Caco-2 (cell line): Measurements from ENCODE around the gene ULK3. TPM values are rescaled to one million over a fixed set of nuclear protein-coding genes. Genes with fewer than 3 reads are reported as not detected.

ENCODE experiments used
- BruUV-seq: library from RNA; stranded (reverse); fragments of 400-500 nt; replicated peaks from 2 replicates; lab custom pipeline; 2021; lab: Mats Ljungman, UMichigan
- CTCF ChIA-PET: fragments of 300-600 bp; sonication (Branson Sonifier 250); formaldehyde crosslinking; loops from one replicate; lab custom pipeline; 2022; ENCODE audit warnings: antibody characterized with exemption; lab: Charles Lee
- POLR2A ChIA-PET: fragments of 300-600 bp; sonication (Branson Sonifier 250); formaldehyde crosslinking; loops from one replicate; lab custom pipeline; 2022; ENCODE audit warnings: antibody characterized with exemption; lab: Charles Lee
- DNase-seq, 2 experiments: peaks; one replicate each; pipeline versions ENCODE4 v3.0.0 to v3.0.0-alpha.2; 2020 to 2022
- H3K27me3 ChIP-seq: replicated peaks from 2 replicates; pipeline ENCODE4 v1.6.0; 2011; ENCODE audit warnings: low read length; ENCODE audit not compliant: control insufficient read depth, insufficient read depth
- H3K36me3 ChIP-seq: 2 replicates; pipeline ENCODE4 v1.5.1; 2011; ENCODE audit warnings: low read length; ENCODE audit not compliant: control insufficient read depth, insufficient read depth
- H3K4me1 ChIP-seq: fragments of 250-450 bp; sonication (Bioruptor Pico); 2 replicates; pipeline ENCODE4 v1.5.1; 2020; ENCODE audit warnings: mild to moderate bottlenecking
- H3K4me3 ChIP-seq: 2 replicates; pipeline ENCODE4 v1.5.1; 2011; ENCODE audit warnings: low read depth, mild to moderate bottlenecking, control low read depth, low read length
- H3K9me3 ChIP-seq: fragments of 250-450 bp; sonication (Bioruptor Pico); 2 replicates; pipeline ENCODE4 v1.5.1; 2020; ENCODE audit warnings: mild to moderate bottlenecking, moderate library complexity
- H3K27ac Mint-ChIP-seq: one replicate; pipeline ENCODE4 v1.8.0; 2022; ENCODE audit warnings: mixed read lengths; ENCODE audit not compliant: unreplicated experiment
- H3K27me3 Mint-ChIP-seq: one replicate; pipeline ENCODE4 v1.8.0; 2022; ENCODE audit warnings: mixed read lengths; ENCODE audit not compliant: insufficient read depth, unreplicated experiment
- H3K36me3 Mint-ChIP-seq: one replicate; pipeline ENCODE4 v1.8.0; 2022; ENCODE audit warnings: mild to moderate bottlenecking, mixed read lengths; ENCODE audit not compliant: insufficient read depth, unreplicated experiment
- H3K4me1 Mint-ChIP-seq: one replicate; pipeline ENCODE4 v1.8.0; 2022; ENCODE audit warnings: low read depth, mixed read lengths; ENCODE audit not compliant: unreplicated experiment
- H3K4me3 Mint-ChIP-seq: one replicate; pipeline ENCODE4 v1.8.0; 2022; ENCODE audit warnings: mild to moderate bottlenecking, moderate library complexity, mixed read lengths; ENCODE audit not compliant: unreplicated experiment
- H3K9me3 Mint-ChIP-seq: one replicate; pipeline ENCODE4 v1.8.0; 2022; ENCODE audit warnings: mixed read lengths; ENCODE audit not compliant: unreplicated experiment
- CTCF ChIP-seq, 2 experiments: fragments of 200-600 bp in 1 of 2; IDR thresholded peaks; 1 replicate in 1 of 2; 2 replicates in 1 of 2; pipeline versions ENCODE4 v1.5.1 to v1.8.0; 2011 to 2022; ENCODE audit warnings: antibody characterized with exemption in 1 of 2, control low read depth in 1 of 2, inconsistent platforms in 1 of 2, low read depth in 1 of 2, low read length in 1 of 2, mild to moderate bottlenecking in 1 of 2, moderate library complexity in 1 of 2; ENCODE audit not compliant: insufficient read depth in 1 of 2, severe bottlenecking in 1 of 2, unreplicated experiment in 1 of 2
- intact Hi-C: fragments of 100-400 bp; cut with micrococcal nuclease; formaldehyde crosslinking; loops from one replicate; pipeline ENCODE4 v1.10.0; 2022; ENCODE audit not compliant: unreplicated experiment
- total RNA-seq: library from RNA; stranded (reverse); gene quantifications from 2 replicates; pipeline ENCODE4 v1.2.3, GENCODE V29; 2022

ULK3 gene
- total RNA-seq, 1 experiment from 2014 or later: 33.4 TPM

GRCh38 chr15:74809956-74810355 is 33.0 kb downstream of the ULK3 start:
- peaks cover 3% of the 10 kb centered on the region for H3K27me3 Mint-ChIP-seq
- DNase-seq: no peak
- no peak overlapping the region for H3K4me3 Mint-ChIP-seq
- intact Hi-C loops: loop anchor here (2.0 kb wide), 1 partner anchor 25 kb away; no protein-coding TSS in a partner anchor
- BruUV-seq: no TSS peak
- H3K36me3 Mint-ChIP-seq: peaks cover 13% of the 10 kb centered on the region
- no peaks in the 10 kb centered on the region for H3K4me1 ChIP-seq
- no peak overlapping the region for H3K27ac Mint-ChIP-seq
- no peaks in the 10 kb centered on the region for H3K27me3 ChIP-seq
- no peak for TF ChIP-seq CTCF (IDR thresholded peaks at IDR 0.05; ENCODE audit: insufficient read depth in 1 of 2, low read depth in 1 of 2, low read length in 1 of 2, severe bottlenecking in 1 of 2, unreplicated experiment in 1 of 2)
- no peaks in the 10 kb centered on the region for H3K36me3 ChIP-seq
- CTCF ChIA-PET: no interaction called here
- no peaks in the 10 kb centered on the region for H3K9me3 ChIP-seq
- H3K4me3 ChIP-seq: no peak overlapping the region
- POLR2A ChIA-PET: no interaction called here
- no peaks in the 10 kb centered on the region for H3K4me1 Mint-ChIP-seq
- H3K9me3 Mint-ChIP-seq: no peaks in the 10 kb centered on the region

- no peak overlapping the region for H3K4me3 Mint-ChIP-seq
- no peak for TF ChIP-seq CTCF (IDR thresholded peaks at IDR 0.05; ENCODE audit: insufficient read depth in 1 of 2, low read depth in 1 of 2, low read length in 1 of 2, severe bottlenecking in 1 of 2, unreplicated experiment in 1 of 2)
- H3K36me3 Mint-ChIP-seq: peaks cover 15% of the 10 kb centered on the region
- Histone ChIP-seq H3K4me3 (no peak overlapping the region), H3K36me3 (no peaks in the 10 kb centered on the region), H3K27me3 (no peaks in the 10 kb centered on the region), H3K4me1 (no peaks in the 10 kb centered on the region), H3K9me3 (no peaks in the 10 kb centered on the region)
- intact Hi-C loops: loop anchor here (2.0 kb wide), 1 partner anchor 26 kb away; no protein-coding TSS in a partner anchor
- ChIA-PET POLR2A (no interaction called here), CTCF (interaction anchor here (0.5 to 0.6 kb wide), 2 partner anchors 22 to 53 kb away, joined by 3 read pairs; no protein-coding TSS in a partner anchor)
- BruUV-seq: no TSS peak
- no peak overlapping the region for H3K27ac Mint-ChIP-seq
- no peaks in the 10 kb centered on the region for H3K4me1 Mint-ChIP-seq
- no peaks in the 10 kb centered on the region for H3K9me3 Mint-ChIP-seq
- no peak for DNase-seq
- peaks cover 3% of the 10 kb centered on the region for H3K27me3 Mint-ChIP-seq
Observed at GRCh38 chr15:74809242-74809641, 33.7 kb downstream of the ULK3 start.

- intact Hi-C loops: loop anchor here (2.0 kb wide), 1 partner anchor 26 kb away; no protein-coding TSS in a partner anchor
- Histone ChIP-seq H3K27me3 (no peaks in the 10 kb centered on the region), H3K4me3 (no peak overlapping the region), H3K9me3 (no peaks in the 10 kb centered on the region), H3K4me1 (no peaks in the 10 kb centered on the region), H3K36me3 (no peaks in the 10 kb centered on the region)
- BruUV-seq: no TSS peak
- no peak for DNase-seq
- POLR2A ChIA-PET: no interaction called here
- H3K4me1 Mint-ChIP-seq: no peaks in the 10 kb centered on the region
- CTCF ChIA-PET: interaction anchor here (0.5 to 0.6 kb wide), 2 partner anchors 23 to 54 kb away, joined by 3 read pairs; no protein-coding TSS in a partner anchor
- H3K36me3 Mint-ChIP-seq: peaks cover 19% of the 10 kb centered on the region
- no peak overlapping the region for H3K27ac Mint-ChIP-seq
- H3K27me3 Mint-ChIP-seq: peaks cover 3% of the 10 kb centered on the region
- no peak overlapping the region for H3K4me3 Mint-ChIP-seq
- peak in 1 of 2 experiments; percentile 22 for TF ChIP-seq CTCF (IDR thresholded peaks at IDR 0.05; ENCODE audit: insufficient read depth in 1 of 2, low read depth in 1 of 2, low read length in 1 of 2, severe bottlenecking in 1 of 2, unreplicated experiment in 1 of 2)
- no peaks in the 10 kb centered on the region for H3K9me3 Mint-ChIP-seq
Observed at GRCh38 chr15:74808840-74809229, 34.1 kb downstream of the ULK3 start.
